Omental fat pad (tissue), 4 donors: Measurements from ENCODE around the gene PRELID1. TPM values are rescaled to one million over a fixed set of nuclear protein-coding genes. Genes with fewer than 3 reads are reported as not detected.

Source experiments
- ATAC-seq: fragments of 150-250 bp; one replicate; pipeline ENCODE4 v1.9.1; 2016; ENCODE audit warnings: mild to moderate bottlenecking, moderate library complexity; ENCODE audit not compliant: low FRiP score
- DNase-seq: peaks from one replicate; pipeline ENCODE4 v3.0.0-alpha.2; 2019; ENCODE audit warnings: low spot score
- CTCF ChIP-seq, 3 donors: fragments of 450-650 bp; IDR thresholded peaks; one replicate each; pipeline ENCODE4 v1.5.1; 2016 to 2017; ENCODE audit warnings: antibody characterized with exemption in 3 of 3, mild to moderate bottlenecking in 3 of 3, moderate library complexity in 2 of 3
- total RNA-seq, 4 donors: library from RNA; depleted of rRNA; stranded (reverse); fragments of >200 nt; gene quantifications; one replicate each; pipeline ENCODE4 v1.1.0, GENCODE V29; 2016

The PRELID1 gene
- total RNA-seq, 4 donors from 2014 or later: 51.9 to 102 (median 67.5) TPM

GRCh38 chr5:177346820-177347219 lies 43.2 kb downstream of the PRELID1 start:
- TF ChIP-seq CTCF (IDR thresholded peaks at IDR 0.05): no peak
- ATAC-seq: no peak
- no peak for DNase-seq

GRCh38 chr5:177347699-177348098 lies 44.1 kb downstream of the PRELID1 start:
- DNase-seq (no peak), ATAC-seq (no peak)
- no peak for TF ChIP-seq CTCF (IDR thresholded peaks at IDR 0.05)

GRCh38 chr5:177349362-177349647 lies 45.7 kb downstream of the PRELID1 start:
- DNase-seq: no peak
- no peak for TF ChIP-seq CTCF (IDR thresholded peaks at IDR 0.05)
- ATAC-seq: no peak

GRCh38 chr5:177349762-177350161 lies 46.2 kb downstream of the PRELID1 start:
- no peak for DNase-seq
- ATAC-seq: no peak
- no peak for TF ChIP-seq CTCF (IDR thresholded peaks at IDR 0.05)

GRCh38 chr5:177350776-177351391 lies 47.3 kb downstream of the PRELID1 start:
- TF ChIP-seq CTCF (IDR thresholded peaks at IDR 0.05): no peak
- ATAC-seq (no peak), DNase-seq (no peak)

- DNase-seq (peak; percentile 80), ATAC-seq (peak; percentile 97)
- TF ChIP-seq CTCF (IDR thresholded peaks at IDR 0.05): no peak
Observed at GRCh38 chr5:177351392-177352329, 48.1 kb downstream of the PRELID1 start, which contains the start of gene LMAN2. LMAN2 (minus strand) TSS chr5:177351668; CDS start chr5:177351647, 21 bp downstream.
